OCI-LY3 (cell line): Measurements from ENCODE around the gene SMAD3.
"Not testable (repeated sequence)": the region's sequence is repeated elsewhere in the genome, so short reads cannot be mapped to it uniquely, and the experiment has no call there.

Source experiments
- H2AFZ ChIP-seq: fragments of 200-600, 300-600 bp; shearing (Covaris generic); 2 replicates; pipeline ENCODE4 v1.6.0; 2014; ENCODE audit warnings: antibody characterized with exemption, low read depth, low read length
- H3K27ac ChIP-seq: fragments of 200-600, 300-600 bp; sonication (generic); 2 replicates; pipeline ENCODE4 v1.5.1; 2014; ENCODE audit warnings: mild to moderate bottlenecking, low read length, moderate library complexity, mixed read lengths
- H3K27me3 ChIP-seq: fragments of 200-600, 300-600 bp; sonication (generic); 2 replicates; pipeline ENCODE4 v1.6.1; 2014; ENCODE audit warnings: low read depth, low read length, mixed read lengths
- H3K36me3 ChIP-seq: fragments of 200-600, 300-600 bp; sonication (generic); replicated peaks from 2 replicates; pipeline ENCODE3; 2014; ENCODE audit warnings: low read depth, low read length, mixed read lengths
- H3K4me1 ChIP-seq: fragments of 300-600, 200-600 bp; sonication (generic); 2 replicates; pipeline ENCODE4 v1.6.1; 2014; ENCODE audit warnings: low read length, mixed read lengths
- H3K4me2 ChIP-seq: fragments of 200-600, 300-600 bp; sonication (generic); 2 replicates; pipeline ENCODE4 v1.6.1; 2014; ENCODE audit warnings: low read length, mixed read lengths
- H3K4me3 ChIP-seq: fragments of 300-600, 200-600 bp; sonication (generic); 2 replicates; pipeline ENCODE4 v1.5.1; 2014; ENCODE audit warnings: antibody characterized with exemption, mild to moderate bottlenecking, low read length, moderate library complexity
- H3K79me2 ChIP-seq: fragments of 300-600, 200-600 bp; shearing (Covaris generic); 2 replicates; pipeline ENCODE4 v1.6.1; 2014; ENCODE audit warnings: mild to moderate bottlenecking, low read length, mixed read lengths
- H3K9ac ChIP-seq: fragments of 300-600, 200-600 bp; shearing (Covaris generic); 2 replicates; pipeline ENCODE4 v1.6.0; 2014; ENCODE audit warnings: mild to moderate bottlenecking, low read length, moderate library complexity
- H3K9me3 ChIP-seq: fragments of 200-600, 300-600 bp; shearing (Covaris generic); 2 replicates; pipeline ENCODE4 v1.6.1; 2014; ENCODE audit warnings: low read length, mixed read lengths; ENCODE audit not compliant: insufficient read depth
- H4K20me1 ChIP-seq: fragments of 200-600, 300-600 bp; sonication (generic); 2 replicates; pipeline ENCODE4 v1.6.1; 2016; ENCODE audit warnings: low read length, mixed read lengths; ENCODE audit not compliant: insufficient read depth
- EZH2phosphoT487 ChIP-seq: fragments of 200-600 bp; shearing (Covaris generic); IDR thresholded peaks from 2 replicates; pipeline ENCODE4 v1.6.1; 2018; ENCODE audit warnings: antibody characterized with exemption, mixed run types, low read depth
- TF ChIP-seq, protein P1 (sequence below): fragments of 200-600, 300-600 bp; sonication (generic); IDR thresholded peaks from 2 replicates; pipeline ENCODE4 v1.5.1; 2014; ENCODE audit warnings: antibody characterized with exemption, low read length, low read depth

SMAD3 gene

DNA sequence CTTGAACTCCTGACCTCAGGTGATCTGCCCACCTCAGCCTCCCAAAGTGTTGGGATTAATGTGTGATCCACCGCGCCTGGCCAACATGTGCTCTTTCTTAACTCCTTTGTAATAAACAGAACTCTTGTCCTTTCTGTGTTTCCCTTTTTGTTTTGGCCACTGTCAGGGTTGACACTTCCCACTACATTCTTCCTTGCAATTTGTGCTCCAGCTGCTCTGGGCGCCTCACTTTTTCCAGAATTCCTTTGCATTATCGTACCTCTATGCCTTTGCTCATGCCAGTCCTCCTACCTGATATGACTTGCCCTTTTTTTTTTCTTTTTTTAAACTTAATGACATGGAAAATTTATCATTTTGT lies 38.8 kb upstream of the SMAD3 start:
- Histone ChIP-seq H3K4me2 (no peak overlapping the region), H3K4me1 (0 out of 2 replicates have a peak, but pooled peaks cover 6% of the 10 kb centered on the region), H3K27me3 (no peaks in the 10 kb centered on the region), H4K20me1 (no peaks in the 10 kb centered on the region), H3K4me3 (no peak overlapping the region), H3K27ac (no peak overlapping the region), H3K9me3 (no peaks in the 10 kb centered on the region), H2AFZ (no peak overlapping the region), H3K79me2 (no peaks in the 10 kb centered on the region), H3K36me3 (no peaks in the 10 kb centered on the region), H3K9ac (no peak overlapping the region)
- no peak for TF ChIP-seq EZH2phosphoT487

DNA sequence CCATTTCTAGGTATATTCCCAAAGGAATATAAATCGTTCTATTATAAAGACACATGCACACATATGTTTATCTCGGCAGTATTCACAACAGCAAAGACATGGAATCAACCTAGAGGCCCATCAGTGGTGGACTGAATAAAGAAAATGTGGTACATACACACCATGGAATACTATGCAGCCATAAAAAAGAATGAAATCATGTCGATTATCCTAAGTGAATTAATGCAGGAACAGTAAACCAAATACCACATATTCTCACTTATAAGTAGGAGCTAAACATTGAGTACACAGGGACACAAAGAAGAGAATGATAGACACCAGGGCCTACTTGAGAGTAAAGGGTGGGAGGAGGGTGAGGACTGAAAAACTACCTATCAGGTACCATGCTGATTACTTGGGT lies 37.0 kb upstream of the SMAD3 start:
- H3K27ac ChIP-seq, H3K9me3 ChIP-seq, H2AFZ ChIP-seq, H3K4me3 ChIP-seq, H3K79me2 ChIP-seq, H3K4me1 ChIP-seq, H3K4me2 ChIP-seq, H3K9ac ChIP-seq, H3K27me3 ChIP-seq, H4K20me1 ChIP-seq, H3K36me3 ChIP-seq: not testable (repeated sequence)

DNA sequence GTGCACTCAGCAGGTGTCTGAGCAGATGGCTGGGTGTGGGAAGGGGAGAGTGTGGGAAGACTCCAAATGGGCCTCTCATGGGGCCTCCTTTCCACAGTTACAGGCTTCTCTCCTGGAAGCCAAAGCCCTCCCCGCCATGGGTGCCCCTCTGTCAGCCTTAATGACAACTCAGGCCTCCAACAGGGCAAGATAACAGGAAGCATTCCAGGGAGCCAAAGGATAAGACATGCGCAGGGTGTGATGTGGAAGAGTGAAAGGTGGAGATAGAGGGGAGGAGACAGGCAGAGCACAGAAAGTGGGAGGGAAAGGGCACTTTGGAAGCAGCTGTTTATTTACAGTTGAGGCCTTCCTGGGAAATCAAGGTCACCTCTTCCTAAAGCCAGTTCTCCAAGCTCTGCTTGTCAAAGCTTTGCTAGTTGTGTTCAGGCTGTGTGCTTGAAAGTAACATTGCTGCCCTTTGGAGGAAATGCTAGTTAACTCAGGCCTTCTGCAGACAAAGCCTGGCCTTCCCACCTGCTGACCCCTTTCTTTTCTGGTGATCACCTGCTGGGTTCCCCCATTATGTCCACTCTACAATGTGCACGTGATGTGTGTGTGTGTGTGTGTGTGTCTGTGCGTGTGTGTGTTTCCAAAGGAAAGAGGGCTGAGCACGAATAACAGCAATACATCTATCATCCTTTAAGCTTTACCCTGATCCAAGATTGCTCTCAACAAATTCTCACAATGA lies 35.2 kb upstream of the SMAD3 start:
- TF ChIP-seq, protein P1, sequence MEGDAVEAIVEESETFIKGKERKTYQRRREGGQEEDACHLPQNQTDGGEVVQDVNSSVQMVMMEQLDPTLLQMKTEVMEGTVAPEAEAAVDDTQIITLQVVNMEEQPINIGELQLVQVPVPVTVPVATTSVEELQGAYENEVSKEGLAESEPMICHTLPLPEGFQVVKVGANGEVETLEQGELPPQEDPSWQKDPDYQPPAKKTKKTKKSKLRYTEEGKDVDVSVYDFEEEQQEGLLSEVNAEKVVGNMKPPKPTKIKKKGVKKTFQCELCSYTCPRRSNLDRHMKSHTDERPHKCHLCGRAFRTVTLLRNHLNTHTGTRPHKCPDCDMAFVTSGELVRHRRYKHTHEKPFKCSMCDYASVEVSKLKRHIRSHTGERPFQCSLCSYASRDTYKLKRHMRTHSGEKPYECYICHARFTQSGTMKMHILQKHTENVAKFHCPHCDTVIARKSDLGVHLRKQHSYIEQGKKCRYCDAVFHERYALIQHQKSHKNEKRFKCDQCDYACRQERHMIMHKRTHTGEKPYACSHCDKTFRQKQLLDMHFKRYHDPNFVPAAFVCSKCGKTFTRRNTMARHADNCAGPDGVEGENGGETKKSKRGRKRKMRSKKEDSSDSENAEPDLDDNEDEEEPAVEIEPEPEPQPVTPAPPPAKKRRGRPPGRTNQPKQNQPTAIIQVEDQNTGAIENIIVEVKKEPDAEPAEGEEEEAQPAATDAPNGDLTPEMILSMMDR, result no peak
- no peak for TF ChIP-seq EZH2phosphoT487
- no peaks in the 10 kb centered on the region for H4K20me1 ChIP-seq
- H3K4me1 ChIP-seq, result 0 out of 2 replicates have a peak, but pooled peaks cover 6% of the 10 kb centered on the region
- H2AFZ ChIP-seq, result no peak overlapping the region
- H3K4me2 ChIP-seq, result no peak overlapping the region
- no peaks in the 10 kb centered on the region for H3K79me2 ChIP-seq
- H3K9me3 ChIP-seq, result no peaks in the 10 kb centered on the region
- no peak overlapping the region for H3K9ac ChIP-seq
- H3K27me3 ChIP-seq, result 0 out of 2 replicates have a peak, but pooled peaks cover 8% of the 10 kb centered on the region
- no peak overlapping the region for H3K27ac ChIP-seq
- no peaks in the 10 kb centered on the region for H3K36me3 ChIP-seq
- H3K4me3 ChIP-seq, result no peak overlapping the region

DNA sequence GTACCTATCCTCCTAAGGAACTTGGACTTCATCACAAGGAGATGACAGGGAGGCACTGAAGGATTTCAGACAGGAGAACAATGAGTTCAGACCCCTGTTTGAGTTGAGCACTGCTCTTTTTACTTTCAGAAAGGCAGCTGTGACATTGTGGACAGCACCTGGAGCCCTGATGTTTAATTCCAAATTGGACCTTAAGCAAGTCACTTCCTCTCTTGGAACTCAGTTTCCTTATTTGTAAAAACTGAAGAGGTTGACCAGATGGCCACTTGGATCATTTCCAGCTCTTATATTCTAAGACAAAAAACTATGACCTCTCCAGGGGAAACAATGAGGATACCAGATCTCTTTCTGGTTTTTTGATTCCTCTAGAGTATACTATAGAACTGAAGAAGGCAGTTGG lies 34.1 kb upstream of the SMAD3 start:
- Histone ChIP-seq H4K20me1 (no peaks in the 10 kb centered on the region), H2AFZ (no peak overlapping the region), H3K79me2 (no peaks in the 10 kb centered on the region)

DNA sequence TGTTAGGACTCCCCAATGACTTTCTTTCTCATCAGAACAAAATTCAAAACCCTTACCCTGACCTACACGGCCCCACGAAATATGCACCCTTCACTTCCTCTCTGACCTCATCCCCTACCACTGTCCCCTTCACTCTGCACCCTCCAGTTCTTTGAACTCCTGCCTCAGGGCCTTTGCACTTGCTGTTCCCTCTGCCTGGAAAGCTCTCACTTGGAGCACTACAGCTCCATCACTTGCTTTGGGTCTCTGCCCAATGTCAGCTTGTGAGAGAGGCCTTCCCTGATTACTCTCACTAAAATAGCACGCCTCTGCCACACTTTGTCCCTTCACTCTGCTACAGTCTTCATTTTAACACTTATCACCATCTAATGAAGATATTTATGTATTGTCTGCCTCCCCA lies 32.8 kb upstream of the SMAD3 start:
- peaks cover 8% of the 10 kb centered on the region for H3K4me1 ChIP-seq
- no peak for TF ChIP-seq EZH2phosphoT487
- TF ChIP-seq, protein P1, result no peak
- H3K27me3 ChIP-seq, result 0 out of 2 replicates have a peak, but pooled peaks cover 8% of the 10 kb centered on the region
- no peaks in the 10 kb centered on the region for H4K20me1 ChIP-seq
- no peak overlapping the region for H3K27ac ChIP-seq
- no peaks in the 10 kb centered on the region for H3K9me3 ChIP-seq
- H3K36me3 ChIP-seq, result no peaks in the 10 kb centered on the region
- H3K9ac ChIP-seq, result no peak overlapping the region
- no peak overlapping the region for H3K4me2 ChIP-seq
- no peak overlapping the region for H2AFZ ChIP-seq
- no peak overlapping the region for H3K4me3 ChIP-seq
- H3K79me2 ChIP-seq, result no peaks in the 10 kb centered on the region

More for the DNA sequence above, 34.1 kb upstream of the SMAD3 start:
- Histone ChIP-seq H3K27me3 (0 out of 2 replicates have a peak, but pooled peaks cover 8% of the 10 kb centered on the region), H3K9ac (no peak overlapping the region), H3K4me3 (no peak overlapping the region), H3K4me1 (0 out of 2 replicates have a peak, but pooled peaks cover 2% of the 10 kb centered on the region), H3K27ac (no peak overlapping the region), H3K9me3 (no peaks in the 10 kb centered on the region), H3K36me3 (no peaks in the 10 kb centered on the region), H3K4me2 (no peak overlapping the region)
- TF ChIP-seq, protein P1, result no peak
- TF ChIP-seq EZH2phosphoT487, result no peak
